ENCODE measurements around the gene RACGAP1.

RACGAP1 gene

GRCh38 chr12:50058743-50059312, 33.5 kb upstream of the RACGAP1 start:
- TF ChIP-seq GLIS3 (CRISPR knock-in tag; IDR thresholded peaks at IDR 0.05) (no peak), ZNF70 (CRISPR knock-in tag; IDR thresholded peaks at IDR 0.05) (no peak), TOX (CRISPR knock-in tag; IDR thresholded peaks at IDR 0.05; ENCODE audit: borderline replicate concordance) (no peak), ZNF8 (CRISPR knock-in tag; IDR thresholded peaks at IDR 0.05) (no peak), ESRRG (CRISPR knock-in tag; IDR thresholded peaks at IDR 0.05) (no peak), TCF4 (CRISPR knock-in tag; IDR thresholded peaks at IDR 0.05; ENCODE audit: borderline replicate concordance) (no peak), CREB5 (CRISPR knock-in tag; IDR thresholded peaks at IDR 0.05; ENCODE audit: low read depth) (no peak), PATZ1 (CRISPR knock-in tag; IDR thresholded peaks at IDR 0.05; ENCODE audit: borderline replicate concordance) (no peak), POU6F1 (CRISPR knock-in tag; IDR thresholded peaks at IDR 0.05; ENCODE audit: borderline replicate concordance, low read depth) (no peak), OSR1 (CRISPR knock-in tag; IDR thresholded peaks at IDR 0.05) (no peak), CSDC2 (CRISPR knock-in tag; IDR thresholded peaks at IDR 0.05) (no peak), TSHZ2 (CRISPR knock-in tag; IDR thresholded peaks at IDR 0.05) (no peak), ZNF565 (CRISPR knock-in tag; conservative IDR thresholded peaks at IDR 0.05; ENCODE audit: low read depth) (no peak), ISL1 (CRISPR knock-in tag; IDR thresholded peaks at IDR 0.05) (no peak), ZFP3 (CRISPR knock-in tag; IDR thresholded peaks at IDR 0.05) (no peak), BACH2 (CRISPR knock-in tag; IDR thresholded peaks at IDR 0.05; ENCODE audit: borderline replicate concordance) (no peak), ZC3H10 (CRISPR knock-in tag; IDR thresholded peaks at IDR 0.05) (no peak), ARNTL (CRISPR knock-in tag; IDR thresholded peaks at IDR 0.05; ENCODE audit: borderline replicate concordance, low read depth) (no peak)
- no peak for ATAC-seq

GRCh38 chr12:50057896-50058670, 32.8 kb upstream of the RACGAP1 start:
- TF ChIP-seq CREB5 (CRISPR knock-in tag; IDR thresholded peaks at IDR 0.05; ENCODE audit: low read depth) (no peak), BACH2 (CRISPR knock-in tag; IDR thresholded peaks at IDR 0.05; ENCODE audit: borderline replicate concordance) (no peak), ZNF565 (CRISPR knock-in tag; conservative IDR thresholded peaks at IDR 0.05; ENCODE audit: low read depth) (no peak), TCF4 (CRISPR knock-in tag; IDR thresholded peaks at IDR 0.05; ENCODE audit: borderline replicate concordance) (no peak), POU6F1 (CRISPR knock-in tag; IDR thresholded peaks at IDR 0.05; ENCODE audit: borderline replicate concordance, low read depth) (no peak), ZNF8 (CRISPR knock-in tag; IDR thresholded peaks at IDR 0.05) (no peak), ZFP3 (CRISPR knock-in tag; IDR thresholded peaks at IDR 0.05) (no peak), ZNF70 (CRISPR knock-in tag; IDR thresholded peaks at IDR 0.05) (no peak), ZFP30 (CRISPR knock-in tag; IDR thresholded peaks at IDR 0.05) (no peak), ISL1 (CRISPR knock-in tag; IDR thresholded peaks at IDR 0.05) (no peak), ESRRG (CRISPR knock-in tag; IDR thresholded peaks at IDR 0.05) (no peak), PATZ1 (CRISPR knock-in tag; IDR thresholded peaks at IDR 0.05; ENCODE audit: borderline replicate concordance) (no peak), TSHZ2 (CRISPR knock-in tag; IDR thresholded peaks at IDR 0.05) (no peak)
- ATAC-seq, result no peak
